Lung (tissue), 12 donors: Measurements from ENCODE around the gene DPCD. TPM values are rescaled to one million over a fixed set of nuclear protein-coding genes. Genes with fewer than 3 reads are reported as not detected.
A peak's percentile ranks its signal among the peaks of the same experiment; 100 is the strongest.

Source experiments
- ATAC-seq: fragments of 200-7000 bp; cut with Tn5 transposase; one replicate; pipeline ENCODE4 v1.9.1; 2020; ENCODE audit warnings: moderate number of reproducible peaks; ENCODE audit not compliant: insufficient read depth, low FRiP score
- DNase-seq, 3 donors: peaks; one replicate each; pipeline ENCODE4 v3.0.0-alpha.2; 2013 to 2017
- H3K27ac ChIP-seq, 2 donors: one replicate each; pipeline ENCODE4 v1.5.1; 2013; ENCODE audit warnings: mild to moderate bottlenecking in 2 of 2, moderate library complexity in 2 of 2, control low read depth in 1 of 2, inconsistent platforms in 1 of 2, low read depth in 1 of 2, low read length in 1 of 2
- H3K27me3 ChIP-seq, 3 donors: one replicate each; pipeline ENCODE4 v1.5.1; 2013; ENCODE audit warnings: low read length in 2 of 3; ENCODE audit not compliant: control insufficient read depth in 3 of 3, insufficient read depth in 3 of 3
- H3K36me3 ChIP-seq, 4 donors: one replicate each; pipeline ENCODE4 v1.5.1; 2013; ENCODE audit warnings: low read length in 4 of 4, mild to moderate bottlenecking in 1 of 4, moderate library complexity in 1 of 4; ENCODE audit not compliant: control insufficient read depth in 4 of 4, insufficient read depth in 4 of 4
- H3K4me1 ChIP-seq, 5 donors: one replicate each; pipeline ENCODE4 v1.5.1; 2013; ENCODE audit warnings: low read length in 5 of 5, mild to moderate bottlenecking in 2 of 5, moderate library complexity in 1 of 5; ENCODE audit not compliant: control insufficient read depth in 5 of 5, insufficient read depth in 5 of 5
- H3K4me3 ChIP-seq: one replicate; pipeline ENCODE4 v1.5.1; 2013; ENCODE audit warnings: mild to moderate bottlenecking, control low read depth, moderate library complexity
- H3K9ac ChIP-seq, 2 donors: one replicate each; pipeline ENCODE4 v1.5.1; 2013; ENCODE audit warnings: low read length in 2 of 2, control low read depth in 1 of 2; ENCODE audit not compliant: insufficient read depth in 1 of 2
- H3K9me3 ChIP-seq, 4 donors: one replicate each; pipeline ENCODE4 v1.5.1; 2013; ENCODE audit warnings: low read length in 3 of 4, mild to moderate bottlenecking in 1 of 4, moderate library complexity in 1 of 4; ENCODE audit not compliant: control insufficient read depth in 4 of 4, insufficient read depth in 3 of 4
- WGBS, 2 donors: extraction: QIAGEN DNeasy Blood & Tissue Kit; methylation state at CpG; one replicate each; pipeline ENCODE4 v1.1.7; 2013; 5-methylcytosine and 5-hydroxymethylcytosine counted together
- polyA plus RNA-seq, 2 donors: library from polyadenylated mRNA; stranded (reverse); fragments of 200-250 nt; gene quantifications; one replicate each; pipeline ENCODE4 v1.2.1, GENCODE V29; 2013
- total RNA-seq, 2 donors: library from RNA; depleted of rRNA in 1 of 2; stranded (reverse); fragments of >200 nt in 1 of 2; gene quantifications; one replicate each; pipeline ENCODE4 v1.2.1, GENCODE V29; 2014 to 2021
- TF ChIP-seq, protein P1 (sequence below): IDR thresholded peaks from 2 replicates; pipeline ENCODE4 v1.5.1; 2012; ENCODE audit warnings: mild to moderate bottlenecking; ENCODE audit errors: control extremely low read depth, extremely low read depth
- donor health status: control.
- donor health status: control.
- donor health status: Bipolar disorder and iron deficiency.
- donor health status: healthy.
- donor health status: DM: yes; HTN: yes; CAD: no.

The DPCD gene
- total and polyA plus RNA-seq, 4 donors = 24.1 to 31.8 (median 25.9) TPM

DNA sequence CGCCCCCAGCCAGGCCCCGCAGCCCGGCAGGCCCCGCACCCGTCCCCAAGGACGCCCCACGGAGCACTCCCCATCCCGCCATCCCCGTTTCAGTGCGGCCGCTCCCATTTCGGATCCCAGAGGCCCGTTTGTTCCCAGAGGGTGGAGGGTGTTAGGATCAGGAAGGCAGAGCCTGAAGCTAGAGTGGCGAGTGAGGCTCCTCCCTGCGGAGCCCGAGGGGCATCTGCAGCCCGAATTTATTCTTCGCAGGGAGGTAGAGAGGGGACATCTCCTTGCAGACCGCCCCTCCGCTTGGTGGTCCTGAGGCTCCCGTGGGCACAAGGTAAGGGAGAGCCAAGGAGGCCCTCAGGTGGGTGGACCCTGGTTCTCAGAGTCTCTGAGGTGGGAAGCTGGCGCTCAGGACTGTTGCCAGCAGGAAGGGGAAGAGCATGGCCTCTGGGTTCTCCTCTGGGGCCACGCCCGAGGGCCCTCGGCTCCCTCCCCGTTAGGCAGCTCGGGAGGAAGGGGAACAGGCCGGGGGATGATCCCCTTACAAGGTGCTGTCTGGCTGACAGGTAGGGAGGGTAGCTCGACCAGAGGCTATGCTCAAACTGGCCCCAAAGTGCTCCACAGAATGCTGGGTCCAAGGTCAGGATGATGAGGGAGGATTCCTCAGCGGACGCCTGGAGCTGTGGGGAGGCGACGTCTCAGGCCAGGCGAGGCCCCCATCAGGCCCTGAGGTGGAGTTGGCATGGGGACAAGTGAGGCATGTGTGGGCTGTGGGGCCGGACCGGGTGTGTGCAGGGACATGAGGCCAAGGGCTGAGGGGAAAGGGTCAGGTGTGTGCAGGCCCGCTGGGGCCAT is 17.5 kb upstream of the DPCD start:
- Histone ChIP-seq H3K9ac (no peak overlapping the region), H3K36me3 (peaks cover 0 to 3% (median 0%) of the 10 kb centered on the region in 4 donors), H3K27ac (no peak overlapping the region), H3K4me3 (no peak overlapping the region), H3K27me3 (peaks cover 0 to 42% (median 19%) of the 10 kb centered on the region in 3 donors), H3K9me3 (peaks cover 0 to 7% (median 3%) of the 10 kb centered on the region in 4 donors), H3K4me1 (peaks cover 0 to 12% (median 0%) of the 10 kb centered on the region in 5 donors)
- DNase-seq = no peak
- WGBS, 2 donors = 8 to 10% methylated on average over 37 of the region's 37 CpGs
- TF ChIP-seq, protein P1, sequence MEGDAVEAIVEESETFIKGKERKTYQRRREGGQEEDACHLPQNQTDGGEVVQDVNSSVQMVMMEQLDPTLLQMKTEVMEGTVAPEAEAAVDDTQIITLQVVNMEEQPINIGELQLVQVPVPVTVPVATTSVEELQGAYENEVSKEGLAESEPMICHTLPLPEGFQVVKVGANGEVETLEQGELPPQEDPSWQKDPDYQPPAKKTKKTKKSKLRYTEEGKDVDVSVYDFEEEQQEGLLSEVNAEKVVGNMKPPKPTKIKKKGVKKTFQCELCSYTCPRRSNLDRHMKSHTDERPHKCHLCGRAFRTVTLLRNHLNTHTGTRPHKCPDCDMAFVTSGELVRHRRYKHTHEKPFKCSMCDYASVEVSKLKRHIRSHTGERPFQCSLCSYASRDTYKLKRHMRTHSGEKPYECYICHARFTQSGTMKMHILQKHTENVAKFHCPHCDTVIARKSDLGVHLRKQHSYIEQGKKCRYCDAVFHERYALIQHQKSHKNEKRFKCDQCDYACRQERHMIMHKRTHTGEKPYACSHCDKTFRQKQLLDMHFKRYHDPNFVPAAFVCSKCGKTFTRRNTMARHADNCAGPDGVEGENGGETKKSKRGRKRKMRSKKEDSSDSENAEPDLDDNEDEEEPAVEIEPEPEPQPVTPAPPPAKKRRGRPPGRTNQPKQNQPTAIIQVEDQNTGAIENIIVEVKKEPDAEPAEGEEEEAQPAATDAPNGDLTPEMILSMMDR = no peak
- peak; percentile 12 for ATAC-seq

GRCh38 chr10:101571271-101571925 is 16.7 kb upstream of the DPCD start:
- peaks cover 0 to 7% (median 3%) of the 10 kb centered on the region in 4 donors for H3K9me3 ChIP-seq
- 77 to 80% methylated on average over 8 of the region's 8 CpGs for WGBS, 2 donors
- peaks cover 0 to 12% (median 0%) of the 10 kb centered on the region in 5 donors for H3K4me1 ChIP-seq
- DNase-seq (no peak), ATAC-seq (no peak)
- peaks cover 0 to 4% (median 0%) of the 10 kb centered on the region in 4 donors for H3K36me3 ChIP-seq
- no peak overlapping the region for H3K9ac ChIP-seq
- peaks cover 0 to 34% (median 15%) of the 10 kb centered on the region in 3 donors for H3K27me3 ChIP-seq
- H3K4me3 ChIP-seq = no peak overlapping the region
- no peak overlapping the region for H3K27ac ChIP-seq
- TF ChIP-seq, protein P1 = no peak

- H3K36me3 ChIP-seq = peaks cover 0 to 8% (median 0%) of the 10 kb centered on the region in 4 donors
- 85 to 89% methylated on average over 7 of the region's 7 CpGs for WGBS, 2 donors
- no peak overlapping the region for H3K9ac ChIP-seq
- TF ChIP-seq, protein P1 = no peak
- ATAC-seq = no peak
- H3K4me1 ChIP-seq = peaks cover 0 to 12% (median 0%) of the 10 kb centered on the region in 5 donors
- no peak overlapping the region for H3K4me3 ChIP-seq
- no peak overlapping the region for H3K27ac ChIP-seq
- peaks cover 0 to 7% (median 2%) of the 10 kb centered on the region in 4 donors for H3K9me3 ChIP-seq
- peaks cover 0 to 29% (median 10%) of the 10 kb centered on the region in 3 donors for H3K27me3 ChIP-seq
- no peak for DNase-seq
Measured at GRCh38 chr10:101572126-101572525, 16.0 kb upstream of the DPCD start.
